ENCODE results near the gene TNFSF4. TPM values are rescaled to one million over a fixed set of nuclear protein-coding genes. Genes with fewer than 3 reads are reported as not detected.

Gene TNFSF4
- total RNA-seq, 1 experiment from 2014 or later: 0.89 TPM

DNA sequence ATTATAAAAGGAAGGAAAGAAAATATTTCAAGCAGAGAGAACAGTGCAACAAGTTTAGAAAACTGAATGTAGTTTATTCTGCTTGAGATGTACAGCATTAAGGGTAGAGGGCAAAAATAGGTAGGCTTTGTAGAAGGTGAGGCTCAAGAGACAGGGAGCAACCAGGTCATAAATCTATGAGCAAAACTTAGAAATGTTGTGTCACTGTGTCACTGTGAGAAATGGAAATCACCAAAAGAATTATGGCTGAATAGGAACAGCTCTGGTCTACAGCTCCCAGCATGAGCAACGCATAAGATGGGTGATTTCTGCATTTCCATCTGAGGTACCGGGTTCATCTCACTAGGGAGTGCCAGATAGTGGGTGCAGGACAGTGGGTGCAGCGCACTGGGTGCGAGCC is 53.6 kb downstream of the TNFSF4 start:
- no peaks in the 10 kb centered on the region for H3K4me1 ChIP-seq (ENCODE audit: control insufficient read depth in 1 of 2, insufficient read depth in 2 of 2, low read length in 2 of 2)
- ChIA-PET RAD21 (ENCODE audit: low non-redundant PET in 1 of 2, low total read pairs in 2 of 2, uncharacterized antibody in 2 of 2, unreplicated experiment in 2 of 2) (no interaction called here), CTCF (no interaction called here), POLR2A (no interaction called here)
- no peaks in the 10 kb centered on the region for H3K27me3 ChIP-seq (ENCODE audit: insufficient read depth, low read length)
- no peak overlapping the region for H3K4me2 ChIP-seq (ENCODE audit: low read length)
- no peak for DNase-seq (ENCODE audit: low read depth, low spot score)
- no peak overlapping the region for H3K4me3 ChIP-seq (replicated peaks in 1 of 2; ENCODE audit: low read depth in 1 of 2, low read length in 2 of 2)
- H3K9ac ChIP-seq (ENCODE audit: low read length): no peak overlapping the region
- no TSS peak for BruUV-seq (replicated peaks)
- no peak overlapping the region for H2AFZ ChIP-seq (ENCODE audit: low read depth, low read length, poor library complexity, severe bottlenecking)
- H3K79me2 ChIP-seq (ENCODE audit: insufficient read depth, low read length): no peaks in the 10 kb centered on the region
- H3K9me3 ChIP-seq (ENCODE audit: control insufficient read depth in 1 of 2, insufficient read depth in 1 of 2, low read depth in 1 of 2, low read length in 2 of 2): no peaks in the 10 kb centered on the region
- no peak for ATAC-seq
- no peak for TF ChIP-seq POLR2AphosphoS5 (IDR thresholded peaks at IDR 0.05; ENCODE audit: low read depth, low read length)
- TF ChIP-seq SP1 (IDR thresholded peaks at IDR 0.05; ENCODE audit: low read depth): no peak
- no peak for TF ChIP-seq EZH2phosphoT487 (IDR thresholded peaks at IDR 0.05; ENCODE audit: borderline replicate concordance)
- TF ChIP-seq YY1 (IDR thresholded peaks at IDR 0.05; ENCODE audit: extremely low read depth, insufficient replicate concordance, low read depth, low read length): no peak
- TF ChIP-seq ZBTB33 (IDR thresholded peaks at IDR 0.05; ENCODE audit: extremely low read depth, insufficient replicate concordance, low read length): no peak
- no peak for TF ChIP-seq RAD21 (IDR thresholded peaks at IDR 0.05; ENCODE audit: low read depth)
- TF ChIP-seq SIN3A (IDR thresholded peaks at IDR 0.05; ENCODE audit: low read depth): no peak
- no peak for TF ChIP-seq JUND (IDR thresholded peaks at IDR 0.05)
- no peak for TF ChIP-seq EGR1 (IDR thresholded peaks at IDR 0.05; ENCODE audit: low read depth)
- no peak for TF ChIP-seq EZH2 (IDR thresholded peaks at IDR 0.05)
- TF ChIP-seq ZNF274 (IDR thresholded peaks at IDR 0.05; ENCODE audit: low read depth, low read length): no peak
- no peak for TF ChIP-seq CTCF (IDR thresholded peaks at IDR 0.05 in 2 of 3, conservative IDR thresholded peaks at IDR 0.05 in 1 of 3; ENCODE audit: borderline replicate concordance in 1 of 3, insufficient read depth in 1 of 3, low read depth in 2 of 3, low read length in 2 of 3)
- no peak for TF ChIP-seq ELF1 (IDR thresholded peaks at IDR 0.05; ENCODE audit: borderline replicate concordance, low read depth)
- no peak for TF ChIP-seq CBX3 (IDR thresholded peaks at IDR 0.05; ENCODE audit: low read depth)
- TF ChIP-seq, protein P1, sequence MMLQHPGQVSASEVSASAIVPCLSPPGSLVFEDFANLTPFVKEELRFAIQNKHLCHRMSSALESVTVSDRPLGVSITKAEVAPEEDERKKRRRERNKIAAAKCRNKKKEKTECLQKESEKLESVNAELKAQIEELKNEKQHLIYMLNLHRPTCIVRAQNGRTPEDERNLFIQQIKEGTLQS (IDR thresholded peaks at IDR 0.05): no peak
- no peak for TF ChIP-seq SRF (IDR thresholded peaks at IDR 0.05; ENCODE audit: low read depth)
- TF ChIP-seq REST (IDR thresholded peaks at IDR 0.05; ENCODE audit: low read depth): no peak
- intact Hi-C loops (cut with micrococcal nuclease): no loop called here
- H3K27ac ChIP-seq (ENCODE audit: low read depth, low read length): no peak overlapping the region
- no peaks in the 10 kb centered on the region for H4K20me1 ChIP-seq (ENCODE audit: insufficient read depth)
- H3K36me3 ChIP-seq (ENCODE audit: control insufficient read depth in 1 of 2, insufficient read depth in 2 of 2, low read length in 2 of 2): no peaks in the 10 kb centered on the region
- no peaks in the 10 kb centered on the region for H3K9me2 ChIP-seq (ENCODE audit: insufficient read depth)
